A549 (cell line): ENCODE results near the gene NEURL1. TPM values are rescaled to one million over a fixed set of nuclear protein-coding genes. Genes with fewer than 3 reads are reported as not detected.

Source experiments
- ATAC-seq, 2 experiments: fragments of 200-7000 bp in 1 of 2; fragments of >200 bp in 1 of 2; cut with Nextera tagmentation in 1 of 2; cut with Tn5 transposase in 1 of 2; 3 replicates each; pipeline versions ENCODE4 v1.8.0 to v1.9.1; 2018 to 2020; ENCODE audit warnings: mild to moderate bottlenecking in 1 of 2, moderate library complexity in 1 of 2
- CTCF ChIA-PET: fragments of 300-600 bp; sonication (Branson Sonifier 250); formaldehyde crosslinking; extraction: SDS; loops from one replicate; lab custom pipeline; 2021; ENCODE audit warnings: antibody characterized with exemption, inconsistent platforms; lab: Yijun Ruan, JAX
- POLR2A ChIA-PET: fragments of 350-600 bp; formaldehyde crosslinking; extraction: SDS; loops from one replicate; lab custom pipeline; 2021; ENCODE audit warnings: antibody characterized with exemption, inconsistent platforms; lab: Yijun Ruan, JAX
- DNase-seq, 2 experiments: peaks; one replicate each; pipeline versions ENCODE4 v3.0.0 to v3.0.0-alpha.2; 2011 to 2016; ENCODE audit warnings: low read depth in 1 of 2, low spot score in 1 of 2
- FAIRE-seq: peaks from 2 replicates; lab custom pipeline; 2011; peaks lifted over from hg19 to GRCh38; lab: Jason Lieb, UNC
- H3K27ac ChIP-seq, 2 experiments: fragments of >200 bp; sonication (Bioruptor Twin); formaldehyde crosslinking; 3 replicates each; pipeline ENCODE4 v1.5.1; 2016 to 2017
- H3K4me1 ChIP-seq: fragments of >200 bp; sonication (Bioruptor Twin); formaldehyde crosslinking; 3 replicates; pipeline ENCODE4 v1.6.1; 2016
- H3K4me2 ChIP-seq: fragments of >200 bp; sonication (Bioruptor Twin); formaldehyde crosslinking; 3 replicates; pipeline ENCODE4 v1.6.1; 2016
- H3K4me3 ChIP-seq: fragments of >200 bp; sonication (Bioruptor Twin); formaldehyde crosslinking; 3 replicates; pipeline ENCODE4 v1.5.1; 2016
- H3K9me3 ChIP-seq: fragments of >200 bp; sonication (Bioruptor Twin); formaldehyde crosslinking; 3 replicates; pipeline ENCODE4 v1.6.1; 2016
- BCL3 ChIP-seq: fragments of >200 bp; sonication (Bioruptor Twin); formaldehyde crosslinking; IDR thresholded peaks from 3 replicates; pipeline ENCODE4 v1.6.1; 2016
- CEBPB ChIP-seq, 2 experiments: fragments of >200 bp in 1 of 2; sonication (Bioruptor Twin) in 1 of 2; formaldehyde crosslinking in 1 of 2; IDR thresholded peaks; 2 replicates each; pipeline ENCODE4 v1.6.1; 2012 to 2016
- CHD2 ChIP-seq: fragments of 150-350 bp; IDR thresholded peaks from 2 replicates; pipeline ENCODE4 v1.6.1; 2014; ENCODE audit warnings: low read length; ENCODE audit not compliant: partially characterized antibody
- EHMT2 ChIP-seq: fragments of 200-600 bp; sonication (generic); IDR thresholded peaks from 2 replicates; pipeline ENCODE4 v1.6.1; 2016; ENCODE audit warnings: antibody characterized with exemption, low read depth, mild to moderate bottlenecking, moderate library complexity
- EP300 ChIP-seq, 2 experiments: fragments of >200 bp; sonication (Bioruptor Twin); formaldehyde crosslinking; IDR thresholded peaks; 2 replicates in 1 of 2; 3 replicates in 1 of 2; pipeline ENCODE4 v1.6.1; 2016 to 2017
- FOSL2 ChIP-seq, 2 experiments: fragments of 450-650 bp in 1 of 2; fragments of >200 bp in 1 of 2; sonication (Bioruptor Twin) in 1 of 2; formaldehyde crosslinking; IDR thresholded peaks; 2 replicates each; pipeline versions ENCODE4 v1.5.0 to v1.6.1; 2016 to 2020; ENCODE audit warnings: mild to moderate bottlenecking in 1 of 2, moderate library complexity in 1 of 2
- GATA3 ChIP-seq: IDR thresholded peaks from 2 replicates; pipeline ENCODE4 v1.6.1; 2012; ENCODE audit warnings: borderline replicate concordance
- HOXB13 ChIP-seq: fragments of 250-450 bp; sonication (Bioruptor Pico); IDR thresholded peaks from 2 replicates; pipeline ENCODE4 v1.5.0; 2020; ENCODE audit warnings: low read depth, mild to moderate bottlenecking, moderate library complexity
- HOXB5 ChIP-seq: fragments of 250-450 bp; sonication (Bioruptor Pico); IDR thresholded peaks from 2 replicates; pipeline ENCODE4 v1.5.0; 2020; ENCODE audit warnings: mild to moderate bottlenecking, moderate library complexity
- JUNB ChIP-seq: fragments of >200 bp; sonication (Bioruptor Twin); formaldehyde crosslinking; IDR thresholded peaks from 2 replicates; pipeline ENCODE4 v1.6.1; 2016
- MAZ ChIP-seq: fragments of 150-350 bp; IDR thresholded peaks from 2 replicates; pipeline ENCODE4 v1.6.1; 2014; ENCODE audit warnings: antibody characterized with exemption, low read depth, low read length, borderline replicate concordance
- NFE2L2 ChIP-seq: fragments of 150-350 bp; conservative IDR thresholded peaks from 2 replicates; pipeline ENCODE4 v1.6.1; 2014; ENCODE audit warnings: low read length
- NR3C1 ChIP-seq: fragments of >200 bp; sonication (Bioruptor Twin); formaldehyde crosslinking; IDR thresholded peaks from 3 replicates; pipeline ENCODE4 v1.6.1; 2017
- POLR2AphosphoS2 ChIP-seq: conservative IDR thresholded peaks from 2 replicates; pipeline ENCODE4 v1.6.1; 2012; ENCODE audit warnings: low read length, improper control_type of control experiment, inconsistent platforms
- RAD21 ChIP-seq, 2 experiments: fragments of >200 bp in 1 of 2; sonication (Bioruptor Twin) in 1 of 2; formaldehyde crosslinking in 1 of 2; IDR thresholded peaks in 1 of 2; conservative IDR thresholded peaks in 1 of 2; 2 replicates in 1 of 2; 3 replicates in 1 of 2; pipeline ENCODE4 v1.6.1; 2012 to 2018; ENCODE audit warnings: inconsistent platforms in 1 of 2
- RARB ChIP-seq: fragments of 250-450 bp; sonication (Bioruptor Pico); IDR thresholded peaks from 2 replicates; pipeline ENCODE4 v1.8.0; 2021; ENCODE audit warnings: mild to moderate bottlenecking, moderate library complexity
- RFX5 ChIP-seq: fragments of 450-650 bp; IDR thresholded peaks from 2 replicates; pipeline ENCODE4 v1.7.1; 2014; ENCODE audit warnings: antibody characterized with exemption, mild to moderate bottlenecking, moderate library complexity
- SMC3 ChIP-seq: fragments of >200 bp; sonication (Bioruptor Twin); formaldehyde crosslinking; IDR thresholded peaks from 3 replicates; pipeline ENCODE4 v1.6.1; 2018; ENCODE audit warnings: inconsistent platforms
- SREBF2 ChIP-seq: fragments of 450-650 bp; IDR thresholded peaks from 2 replicates; pipeline ENCODE4 v1.6.1; 2014; ENCODE audit warnings: mild to moderate bottlenecking, moderate library complexity
- TFCP2L1 ChIP-seq: fragments of 250-450 bp; sonication (Bioruptor Pico); IDR thresholded peaks from 2 replicates; pipeline ENCODE4 v1.5.0; 2021; ENCODE audit warnings: mild to moderate bottlenecking
- USF2 ChIP-seq: fragments of 450-650 bp; IDR thresholded peaks from 2 replicates; pipeline ENCODE4 v1.6.1; 2014; ENCODE audit warnings: antibody characterized with exemption
- WGBS: methylation state at CpG from one replicate; pipeline ENCODE4 v1.1.6; 2017; ENCODE audit errors: missing lambda C conversion rate; 5-methylcytosine and 5-hydroxymethylcytosine counted together
- polyA plus RNA-seq, 4 experiments: library from polyadenylated mRNA; depleted of rRNA in 3 of 4; stranded (reverse); fragments of >200 nt; fragmentation: RNase III in 1 of 4; extraction: RNeasy Plus Mini Kit Qiagen cat#74134 plus additional on column Dnase treatment in 1 of 4; gene quantifications; 2 replicates in 3 of 4; 3 replicates in 1 of 4; pipeline ENCODE4 v1.2.3, GENCODE V29; 2011 to 2017
- TF ChIP-seq, protein P1 (sequence below): IDR thresholded peaks from 2 replicates; pipeline ENCODE4 v1.6.1; 2012

The NEURL1 gene
- polyA plus RNA-seq, 2 of the 4 experiments (the other 2 are of a cell fraction): 0.06 to 0.37 TPM

- no peak for TF ChIP-seq NFE2L2
- TF ChIP-seq SREBF2: no peak
- TF ChIP-seq MAZ: no peak
- no peak for TF ChIP-seq RAD21 (conservative IDR thresholded peaks at IDR 0.05 in 1 of 2, IDR thresholded peaks at IDR 0.05 in 1 of 2)
- TF ChIP-seq HOXB13 (CRISPR knock-in tag): no peak
- no peak for FAIRE-seq
- no peak for DNase-seq
- ChIA-PET CTCF (interaction anchor here (0.8 to 5.2 kb wide), 8 partner anchors 12 to 262 kb away, joined by 3 to 18 read pairs (median 4); no protein-coding TSS in a partner anchor), POLR2A (no interaction called here)
- ATAC-seq: no peak
- Histone ChIP-seq H3K27ac (no peak overlapping the region), H3K4me3 (no peak overlapping the region), H3K9me3 (no peaks in the 10 kb centered on the region), H3K4me1 (no peaks in the 10 kb centered on the region), H3K4me2 (no peak overlapping the region)
- 82% methylated on average over 9 of the region's 11 CpGs for WGBS
These were observed 129.6 kb downstream of the NEURL1 start for GRCh38 chr10:103622935-103623574.

- Histone ChIP-seq H3K4me2 (no peak overlapping the region), H3K27ac (no peak overlapping the region), H3K4me3 (no peak overlapping the region), H3K4me1 (no peaks in the 10 kb centered on the region), H3K9me3 (no peaks in the 10 kb centered on the region)
- CTCF ChIA-PET: interaction anchor here (0.6 to 5.2 kb wide), 3 partner anchors 26 to 145 kb away, joined by 3 to 16 read pairs (median 4); no protein-coding TSS in a partner anchor
- ATAC-seq: no peak
- 91% methylated on average over 11 of the region's 11 CpGs for WGBS
- no peak for DNase-seq
- FAIRE-seq: no peak
- POLR2A ChIA-PET: no interaction called here
- TF ChIP-seq NR3C1 (no peak), JUNB (no peak), GATA3 (no peak), HOXB5 (CRISPR knock-in tag) (no peak), RARB (no peak), MAZ (no peak), EHMT2 (no peak), TFCP2L1 (no peak), EP300 (IDR thresholded peaks at IDR 0.05) (no peak), SREBF2 (no peak), CEBPB (IDR thresholded peaks at IDR 0.05) (no peak), CHD2 (no peak), POLR2AphosphoS2 (no peak), USF2 (no peak), SMC3 (no peak), BCL3 (no peak), RFX5 (no peak), FOSL2 (IDR thresholded peaks at IDR 0.05) (no peak), FOSL2 (CRISPR knock-in tag; IDR thresholded peaks at IDR 0.05) (no peak)
- TF ChIP-seq, protein P1, sequence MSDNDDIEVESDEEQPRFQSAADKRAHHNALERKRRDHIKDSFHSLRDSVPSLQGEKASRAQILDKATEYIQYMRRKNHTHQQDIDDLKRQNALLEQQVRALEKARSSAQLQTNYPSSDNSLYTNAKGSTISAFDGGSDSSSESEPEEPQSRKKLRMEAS: no peak
These were observed 132.7 kb downstream of the NEURL1 start for GRCh38 chr10:103626178-103626577.
